ENCODE results near the gene HP. TPM values are rescaled to one million over a fixed set of nuclear protein-coding genes. Genes with fewer than 3 reads are reported as not detected.

Gene HP
- total and polyA plus RNA-seq, 2 of the 8 experiments (the other 6 are each of a cell fraction or from before 2014, with no cell fraction given): not detected

DNA sequence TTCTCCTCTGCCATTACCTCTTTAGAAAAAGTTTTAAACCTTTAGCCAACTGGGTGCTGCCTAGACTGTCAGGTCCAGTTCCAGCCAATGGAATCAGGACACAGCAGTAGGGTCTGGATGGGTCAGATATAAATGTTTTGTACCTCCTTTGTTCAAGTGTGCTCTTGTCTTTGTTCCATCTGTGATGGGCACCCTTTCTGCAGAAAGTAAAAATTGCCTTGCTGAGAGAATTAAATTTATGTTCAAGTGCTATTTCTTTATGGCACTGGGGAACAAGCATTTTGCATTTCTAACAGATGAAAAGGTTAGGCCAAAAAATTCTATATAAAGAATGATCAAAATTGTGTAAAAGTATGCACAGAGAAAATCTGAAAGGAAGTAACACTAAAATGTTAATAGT, 5.2 kb upstream of the HP start (continued):
- TF ChIP-seq, protein P1, sequence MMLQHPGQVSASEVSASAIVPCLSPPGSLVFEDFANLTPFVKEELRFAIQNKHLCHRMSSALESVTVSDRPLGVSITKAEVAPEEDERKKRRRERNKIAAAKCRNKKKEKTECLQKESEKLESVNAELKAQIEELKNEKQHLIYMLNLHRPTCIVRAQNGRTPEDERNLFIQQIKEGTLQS (IDR thresholded peaks at IDR 0.05; ENCODE audit: insufficient read depth, low read depth, low read length): no peak
- TF ChIP-seq, protein P2, sequence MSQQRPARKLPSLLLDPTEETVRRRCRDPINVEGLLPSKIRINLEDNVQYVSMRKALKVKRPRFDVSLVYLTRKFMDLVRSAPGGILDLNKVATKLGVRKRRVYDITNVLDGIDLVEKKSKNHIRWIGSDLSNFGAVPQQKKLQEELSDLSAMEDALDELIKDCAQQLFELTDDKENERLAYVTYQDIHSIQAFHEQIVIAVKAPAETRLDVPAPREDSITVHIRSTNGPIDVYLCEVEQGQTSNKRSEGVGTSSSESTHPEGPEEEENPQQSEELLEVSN (IDR thresholded peaks at IDR 0.05): no peak
- TF ChIP-seq CREB1 (IDR thresholded peaks at IDR 0.05) (no peak), PHF8 (conservative IDR thresholded peaks at IDR 0.05; ENCODE audit: low read depth, low read length) (no peak), RAD21 (IDR thresholded peaks at IDR 0.05 in 1 of 2, conservative IDR thresholded peaks at IDR 0.05 in 1 of 2; ENCODE audit: low read depth in 2 of 2, low read length in 2 of 2) (no peak), TBP (IDR thresholded peaks at IDR 0.05; ENCODE audit: low read depth, low read length) (no peak), SAP30 (IDR thresholded peaks at IDR 0.05; ENCODE audit: insufficient read depth, insufficient replicate concordance, low read length) (no peak), KDM5A (IDR thresholded peaks at IDR 0.05; ENCODE audit: low read length) (no peak), ZNF274 (IDR thresholded peaks at IDR 0.05; ENCODE audit: borderline replicate concordance, extremely low read depth, low read length) (no peak), NANOG (IDR thresholded peaks at IDR 0.05; ENCODE audit: insufficient read depth, low read depth, low read length, poor library complexity, severe bottlenecking) (no peak), EZH2 (IDR thresholded peaks at IDR 0.05; ENCODE audit: low read depth, low read length, severe bottlenecking) (no peak), FOSL1 (IDR thresholded peaks at IDR 0.05; ENCODE audit: insufficient read depth, low read depth, low read length) (no peak), NRF1 (IDR thresholded peaks at IDR 0.05; ENCODE audit: low read depth, low read length) (no peak)
- TF ChIP-seq, protein P3, sequence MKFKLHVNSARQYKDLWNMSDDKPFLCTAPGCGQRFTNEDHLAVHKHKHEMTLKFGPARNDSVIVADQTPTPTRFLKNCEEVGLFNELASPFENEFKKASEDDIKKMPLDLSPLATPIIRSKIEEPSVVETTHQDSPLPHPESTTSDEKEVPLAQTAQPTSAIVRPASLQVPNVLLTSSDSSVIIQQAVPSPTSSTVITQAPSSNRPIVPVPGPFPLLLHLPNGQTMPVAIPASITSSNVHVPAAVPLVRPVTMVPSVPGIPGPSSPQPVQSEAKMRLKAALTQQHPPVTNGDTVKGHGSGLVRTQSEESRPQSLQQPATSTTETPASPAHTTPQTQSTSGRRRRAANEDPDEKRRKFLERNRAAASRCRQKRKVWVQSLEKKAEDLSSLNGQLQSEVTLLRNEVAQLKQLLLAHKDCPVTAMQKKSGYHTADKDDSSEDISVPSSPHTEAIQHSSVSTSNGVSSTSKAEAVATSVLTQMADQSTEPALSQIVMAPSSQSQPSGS (IDR thresholded peaks at IDR 0.05; ENCODE audit: low read length): no peak

Measured in H1 (cell line).